LNCaP clone FGC (cell line): ENCODE results near the gene TPP2.

Experiments
- DNase-seq: peaks from one replicate; pipeline ENCODE4 v3.0.0-alpha.2; 2011; ENCODE audit warnings: low read depth
- H3K4me3 ChIP-seq: 2 replicates; pipeline ENCODE4 v1.5.1; 2011; ENCODE audit warnings: mild to moderate bottlenecking, low read depth, low read length, control low read depth
- TF ChIP-seq, protein P1 (sequence below): IDR thresholded peaks from 2 replicates; pipeline ENCODE4 v1.5.1; 2012; ENCODE audit warnings: mild to moderate bottlenecking; ENCODE audit not compliant: control insufficient read depth, insufficient read depth; ENCODE audit errors: extremely low read depth

The TPP2 gene

DNA sequence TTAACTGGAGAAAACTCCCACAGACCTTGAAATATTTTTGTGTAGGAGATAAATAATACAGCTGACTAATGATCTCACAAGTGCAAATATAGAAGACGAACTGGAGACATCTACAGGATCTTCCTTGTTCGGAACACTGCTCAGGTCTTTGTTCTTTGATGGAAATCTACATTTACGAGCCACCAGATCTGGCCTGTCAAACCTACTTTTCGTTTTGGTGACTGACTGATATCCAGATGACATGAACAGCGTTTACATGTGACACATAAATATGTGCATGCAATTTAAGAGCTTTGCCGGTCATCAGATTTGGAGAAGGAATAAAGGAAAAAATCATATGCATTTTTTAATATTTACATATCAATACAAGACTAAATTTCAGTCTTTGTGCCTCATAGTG, 24.5 kb upstream of the TPP2 start:
- TF ChIP-seq, protein P1, sequence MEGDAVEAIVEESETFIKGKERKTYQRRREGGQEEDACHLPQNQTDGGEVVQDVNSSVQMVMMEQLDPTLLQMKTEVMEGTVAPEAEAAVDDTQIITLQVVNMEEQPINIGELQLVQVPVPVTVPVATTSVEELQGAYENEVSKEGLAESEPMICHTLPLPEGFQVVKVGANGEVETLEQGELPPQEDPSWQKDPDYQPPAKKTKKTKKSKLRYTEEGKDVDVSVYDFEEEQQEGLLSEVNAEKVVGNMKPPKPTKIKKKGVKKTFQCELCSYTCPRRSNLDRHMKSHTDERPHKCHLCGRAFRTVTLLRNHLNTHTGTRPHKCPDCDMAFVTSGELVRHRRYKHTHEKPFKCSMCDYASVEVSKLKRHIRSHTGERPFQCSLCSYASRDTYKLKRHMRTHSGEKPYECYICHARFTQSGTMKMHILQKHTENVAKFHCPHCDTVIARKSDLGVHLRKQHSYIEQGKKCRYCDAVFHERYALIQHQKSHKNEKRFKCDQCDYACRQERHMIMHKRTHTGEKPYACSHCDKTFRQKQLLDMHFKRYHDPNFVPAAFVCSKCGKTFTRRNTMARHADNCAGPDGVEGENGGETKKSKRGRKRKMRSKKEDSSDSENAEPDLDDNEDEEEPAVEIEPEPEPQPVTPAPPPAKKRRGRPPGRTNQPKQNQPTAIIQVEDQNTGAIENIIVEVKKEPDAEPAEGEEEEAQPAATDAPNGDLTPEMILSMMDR: no peak
- H3K4me3 ChIP-seq: no peak overlapping the region

DNA sequence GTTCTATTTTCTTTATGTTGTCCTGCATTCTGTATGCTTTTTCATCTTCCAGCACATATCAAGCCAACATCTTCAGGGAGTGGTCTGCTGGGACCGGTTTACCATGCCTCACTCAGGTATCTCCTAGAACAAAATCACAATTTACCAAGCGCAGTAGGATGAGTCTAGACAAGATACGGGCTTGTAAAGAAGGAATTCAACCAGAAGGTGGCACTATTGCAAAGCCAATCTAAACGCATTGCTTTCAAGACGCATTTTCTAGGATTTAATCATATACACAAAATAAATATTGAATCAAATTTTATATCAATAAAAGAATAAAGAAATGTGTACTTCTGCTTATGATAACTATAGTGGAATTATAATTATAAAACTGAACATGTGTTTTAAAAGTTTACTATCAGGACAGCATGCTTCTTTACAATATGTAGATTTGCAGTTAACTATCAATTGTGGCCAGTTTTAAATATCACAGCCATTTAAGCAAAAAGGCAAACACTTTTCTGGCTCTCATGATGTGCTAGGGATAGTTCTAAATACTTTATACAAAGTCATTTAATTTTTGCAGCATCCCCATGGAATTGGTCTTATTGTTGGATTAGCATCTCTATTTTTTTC, 16.1 kb upstream of the TPP2 start:
- DNase-seq: peak; percentile 46
- TF ChIP-seq, protein P1: peak; percentile 55
- no peak overlapping the region for H3K4me3 ChIP-seq

More for the DNA sequence above, 24.5 kb upstream of the TPP2 start:
- DNase-seq: peak; percentile 49

DNA sequence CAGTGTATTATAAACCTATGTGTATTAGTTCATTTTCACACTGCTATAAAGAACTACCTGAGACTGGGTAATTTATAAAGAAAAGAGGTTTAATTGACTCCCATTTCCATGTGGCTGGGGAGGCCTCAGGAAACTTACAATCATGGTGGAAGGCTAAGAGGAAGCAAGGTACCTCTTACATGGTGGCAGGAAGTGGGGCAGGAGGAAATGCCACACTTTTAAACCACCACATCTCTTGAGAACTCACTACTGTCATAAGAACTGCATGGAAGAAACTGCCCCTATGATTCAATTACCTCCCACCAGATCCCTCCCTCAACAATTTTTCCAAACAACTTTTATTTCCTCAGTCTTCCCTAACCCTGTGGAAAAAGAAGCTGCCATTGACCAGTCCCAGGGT, 14.5 kb upstream of the TPP2 start:
- no peak for DNase-seq
- H3K4me3 ChIP-seq: no peak overlapping the region
- TF ChIP-seq, protein P1: no peak

DNA sequence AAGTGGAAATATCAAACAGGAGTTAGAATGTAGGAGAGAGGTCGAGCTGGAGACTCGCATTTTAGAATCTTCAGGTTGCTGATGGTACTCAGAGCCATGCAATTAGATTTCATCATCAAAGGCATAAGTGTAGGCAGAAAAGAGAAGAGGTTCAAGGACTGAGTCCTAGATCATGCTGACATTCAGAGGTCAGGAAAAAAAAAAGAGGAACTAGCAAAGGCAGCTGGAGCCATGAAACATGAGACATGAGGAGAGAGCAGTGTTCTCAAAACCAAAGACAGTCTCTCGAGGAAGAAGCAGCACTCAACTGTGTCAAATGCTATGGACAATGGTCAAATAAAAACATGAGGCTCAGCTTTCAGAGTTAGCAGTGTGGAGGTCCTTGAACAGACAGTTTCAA, 12.4 kb upstream of the TPP2 start:
- DNase-seq: no peak
- H3K4me3 ChIP-seq: no peak overlapping the region

DNA sequence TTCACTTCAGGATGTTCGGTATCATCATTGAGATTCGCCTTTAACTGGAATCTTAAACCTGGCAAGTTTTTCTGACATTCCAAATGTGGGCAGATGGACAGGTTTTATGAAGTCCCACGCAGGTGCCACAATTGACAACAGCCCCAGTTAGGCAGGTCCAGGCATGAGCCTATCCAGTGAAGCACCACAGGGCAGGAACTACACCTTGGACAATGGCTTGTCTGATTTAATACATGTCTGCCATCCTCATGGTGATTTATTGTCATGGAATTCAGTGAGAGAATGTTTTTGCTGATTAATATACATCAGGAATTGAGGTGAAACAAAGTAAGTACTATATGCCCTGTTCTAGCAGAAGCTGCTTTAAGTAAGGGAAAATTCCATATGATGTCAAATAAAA, 10.2 kb upstream of the TPP2 start:
- H3K4me3 ChIP-seq: no peak overlapping the region
- TF ChIP-seq, protein P1: no peak
- DNase-seq: no peak

More for the DNA sequence above, 12.4 kb upstream of the TPP2 start:
- TF ChIP-seq, protein P1: no peak

DNA sequence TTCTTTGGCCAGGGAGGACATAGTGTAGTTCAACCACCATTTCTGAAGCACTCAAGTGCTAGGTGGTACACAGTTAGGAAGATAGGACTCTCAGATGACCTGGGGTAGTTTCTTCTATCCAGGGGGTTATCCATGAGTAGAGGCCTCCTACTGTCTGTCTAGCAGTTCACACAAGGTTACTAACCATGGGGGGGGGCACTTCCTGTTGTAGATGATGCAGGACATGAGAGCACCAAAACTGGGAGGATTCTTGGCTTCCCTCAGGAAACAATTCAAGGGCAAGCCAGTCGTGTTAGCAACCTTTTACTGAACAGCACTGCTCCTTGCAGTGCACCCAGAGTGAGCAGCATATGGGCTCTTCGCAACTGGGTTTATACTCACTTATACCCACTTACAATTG, 8.9 kb upstream of the TPP2 start:
- TF ChIP-seq, protein P1: no peak
- no peak for DNase-seq
- no peak overlapping the region for H3K4me3 ChIP-seq

DNA sequence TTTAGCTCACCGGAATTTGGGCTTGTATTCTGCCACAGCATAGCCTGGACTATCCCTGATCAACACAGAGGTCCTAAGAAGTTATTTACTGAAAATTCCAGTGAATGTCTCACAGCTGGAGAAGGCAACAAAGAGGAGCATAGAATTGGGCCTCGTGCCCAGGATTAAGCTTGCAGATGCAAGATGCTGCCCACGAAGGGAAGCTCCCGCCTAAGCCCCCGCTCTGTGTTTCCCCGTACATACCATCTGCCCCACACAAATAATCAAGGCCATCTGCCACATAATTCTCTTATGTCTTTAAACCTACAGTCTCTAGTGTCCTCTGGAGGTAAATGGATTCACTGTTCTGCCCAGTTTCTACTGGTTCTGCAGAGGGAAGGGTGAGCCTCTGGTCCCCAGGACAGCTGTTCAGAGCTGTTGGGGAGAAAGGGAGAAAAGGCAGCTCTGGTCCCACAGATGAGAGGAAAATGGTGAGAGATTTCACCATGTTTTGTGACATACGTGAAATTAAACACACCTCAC, 7.4 kb upstream of the TPP2 start:
- TF ChIP-seq, protein P1: no peak
- H3K4me3 ChIP-seq: no peak overlapping the region
- DNase-seq: no peak
